ENCODE results near the gene MAZ. TPM values are rescaled to one million over a fixed set of nuclear protein-coding genes. Genes with fewer than 3 reads are reported as not detected.

MAZ gene
- total and polyA plus RNA-seq, 2 of the 8 experiments (the other 6 are each of a cell fraction or from before 2014, with no cell fraction given), result 219 to 380 TPM

DNA sequence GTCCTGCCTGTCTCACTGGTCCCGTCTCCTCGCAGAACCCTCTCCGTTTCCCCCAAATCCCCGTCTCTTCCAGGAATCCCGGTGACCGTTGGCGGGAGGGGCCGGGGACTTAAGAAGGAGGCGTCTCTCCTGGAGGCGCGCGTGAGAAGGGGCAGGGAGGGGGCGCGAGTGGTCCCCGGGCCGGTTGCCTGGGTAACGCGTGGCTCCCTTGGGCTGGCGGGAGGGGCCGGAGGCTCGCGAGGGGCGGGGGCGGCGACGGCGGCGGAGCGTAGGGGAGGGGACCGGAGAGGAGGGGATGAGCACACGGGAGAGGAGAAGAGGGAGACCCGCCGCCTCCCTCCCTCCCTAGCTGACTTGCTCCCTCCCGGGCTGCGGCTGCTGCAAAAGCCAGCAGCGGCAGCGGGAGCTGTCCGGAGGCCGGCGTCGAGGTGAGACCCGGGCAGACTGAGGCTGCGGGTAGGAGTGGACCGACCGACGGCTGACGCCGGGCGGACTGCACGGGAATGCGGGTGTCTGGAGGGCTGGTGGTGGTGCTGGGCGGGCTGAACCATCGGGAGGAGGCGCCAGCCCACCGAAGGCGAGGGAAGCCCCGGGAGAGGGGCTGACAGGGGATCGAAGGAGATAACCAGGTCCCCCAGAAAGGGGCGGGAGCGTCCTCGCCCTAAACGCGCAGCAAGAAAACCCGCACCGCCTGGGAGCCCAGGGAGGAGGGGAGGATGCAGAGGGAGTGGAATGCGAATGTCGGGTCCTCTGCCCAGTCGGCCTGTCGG is 5.8 kb downstream of the MAZ start, which contains the start of gene PRRT2:
TSS of gene PRRT2 (plus strand) at position 298 of the 770 bp plus-strand sequence. CDS start 862 bp downstream, outside the sequence.
- WGBS, 2 experiments (ENCODE audit: extremely low coverage in 1 of 2, insufficient coverage in 1 of 2, insufficient read length in 1 of 2, insufficient replicate concordance in 2 of 2, low coverage in 1 of 2, low lambda C conversion rate in 2 of 2, missing lambda C conversion rate in 1 of 2), result 1% methylated on average over 34 of the region's 69 CpGs; no CpG with 5 or more reads in 1 of the 2 experiments
- Histone ChIP-seq H2AK5ac (ENCODE audit: low read depth, low read length) (no peak within 1 kb of the TSS), H3K9me3 (ENCODE audit: insufficient read depth in 2 of 2, low read depth in 1 of 2, low read length in 1 of 2) (no peaks in the 10 kb centered on the region), H3K4me1 (replicated peaks in 1 of 4; ENCODE audit: control insufficient read depth in 3 of 4, insufficient read depth in 4 of 4, low read length in 3 of 4) (peaks cover 0 to 52% (median 42%) of the 10 kb centered on the region in 4 experiments; a peak in 6 of 7 replicates), H2BK120ac (replicated peaks; ENCODE audit: low read depth, low read length) (no peak within 1 kb of the TSS), H3K27me3 (replicated peaks in 1 of 4; ENCODE audit: control insufficient read depth in 3 of 4, extremely low read depth in 1 of 4, insufficient read depth in 3 of 4, low read length in 3 of 4) (no peaks in the 10 kb centered on the region), H4K91ac (replicated peaks; ENCODE audit: insufficient read length, low read length) (peak within 1 kb of the TSS; percentile 90), H3K9ac (replicated peaks in 1 of 4; ENCODE audit: extremely low read depth in 1 of 4, low read depth in 3 of 4, low read length in 3 of 4) (peak within 1 kb of the TSS in 3 of 4 experiments; percentile 50 to 54 (median 51); a peak in 5 of 7 replicates), H2BK15ac (ENCODE audit: low read length) (peak within 1 kb of the TSS; percentile 61; the same call in 1 of the 2 replicates), H2AFZ (ENCODE audit: low read length) (no peak within 1 kb of the TSS), H2BK12ac (ENCODE audit: low read depth, low read length) (peak within 1 kb of the TSS; percentile 19; the same call in 1 of the 2 replicates), H3K79me2 (ENCODE audit: control insufficient read depth in 1 of 2, insufficient read depth in 2 of 2, low read length in 2 of 2) (peaks cover 7 to 34% of the 10 kb centered on the region in 2 experiments), H2BK5ac (ENCODE audit: low read depth, low read length) (peak within 1 kb of the TSS; percentile 92; the same call in 1 of the 2 replicates), H3K4ac (replicated peaks; ENCODE audit: insufficient read length, low read depth, low read length) (peak within 1 kb of the TSS; percentile 65), H4K5ac (ENCODE audit: insufficient read length, low read depth, low read length) (peak within 1 kb of the TSS; percentile 73), H4K8ac (ENCODE audit: extremely low read depth, insufficient read depth, low read length) (peak within 1 kb of the TSS; percentile 88), H3K14ac (ENCODE audit: insufficient read length) (no peak within 1 kb of the TSS), H4K20me1 (replicated peaks in 1 of 2; ENCODE audit: control insufficient read depth in 1 of 2, insufficient read depth in 2 of 2, low read length in 2 of 2) (peaks cover 15 to 21% of the 10 kb centered on the region in 2 experiments), H3K18ac (ENCODE audit: extremely low read depth, low read length) (peak within 1 kb of the TSS; percentile 65), H3K4me2 (ENCODE audit: insufficient read depth in 1 of 2, low read depth in 2 of 2, low read length in 2 of 2) (peak within 1 kb of the TSS; percentile 91 to 92), H3K79me1 (ENCODE audit: low read depth, low read length) (no peaks in the 10 kb centered on the region; the same call in 1 of the 2 replicates), H3K56ac (replicated peaks; ENCODE audit: insufficient read length, low read depth, low read length) (peak within 1 kb of the TSS; percentile 34), H3K23me2 (ENCODE audit: low read depth, low read length) (peaks cover 39% of the 10 kb centered on the region), H3K4me3 (ENCODE audit: extremely low read depth in 1 of 4, insufficient read depth in 2 of 4, low read depth in 3 of 4, low read length in 4 of 4) (peak within 1 kb of the TSS; percentile 75 to 85 (median 82)), H2BK20ac (ENCODE audit: low read length) (no peak within 1 kb of the TSS), H3K27ac (ENCODE audit: low read depth, low read length) (peak within 1 kb of the TSS; percentile 64), H3K23ac (ENCODE audit: insufficient read length) (no peak within 1 kb of the TSS), H3K36me3 (ENCODE audit: control insufficient read depth in 2 of 4, insufficient read depth in 4 of 4, low read length in 3 of 4) (peaks cover 6 to 25% (median 10%) of the 10 kb centered on the region in 4 experiments)
- FAIRE-seq, result no peak
- CTCF ChIA-PET (ENCODE audit: partially characterized antibody), result interaction anchor here (0.6 to 1.2 kb wide), 3 partner anchors 36 to 165 kb away, joined by 3 to 5 read pairs (median 4); no protein-coding TSS in a partner anchor
- DNase-seq (ENCODE audit: low read depth in 1 of 2, low spot score in 2 of 2), result peak in 1 of 2 experiments; percentile 80
- POLR2A ChIA-PET (ENCODE audit: partially characterized antibody), result interaction anchor here (0.6 to 4.0 kb wide), 23 partner anchors 9 to 219 kb away, joined by 3 to 31 read pairs (median 4); partner anchors contain the start of genes ASPHD1, CDIPT, HIRIP3 and KIF22
- TF ChIP-seq ATF3 (IDR thresholded peaks at IDR 0.05; ENCODE audit: insufficient read depth, low read depth, low read length), result no peak
- TF ChIP-seq SIRT6 (IDR thresholded peaks at IDR 0.05; ENCODE audit: low read length), result no peak
- TF ChIP-seq CBX8 (IDR thresholded peaks at IDR 0.05; ENCODE audit: borderline replicate concordance, low read depth, low read length), result no peak
- no peak for TF ChIP-seq SIX5 (IDR thresholded peaks at IDR 0.05; ENCODE audit: low read depth, low read length)
- TF ChIP-seq CBX5 (IDR thresholded peaks at IDR 0.05; ENCODE audit: low read depth, low read length), result no peak
- 0 out of 2 replicates have a peak, but pooled peaks have one; percentile 51 for TF ChIP-seq RBBP5 (IDR thresholded peaks at IDR 0.05; ENCODE audit: borderline replicate concordance, low read depth, low read length)
- peak in 1 of 2 experiments; percentile 50; a peak in 2 of 4 replicates for TF ChIP-seq SIN3A (conservative IDR thresholded peaks at IDR 0.05 in 1 of 2, IDR thresholded peaks at IDR 0.05 in 1 of 2; ENCODE audit: low read depth in 1 of 2, low read length in 2 of 2)
- no peak for TF ChIP-seq FOSL1 (IDR thresholded peaks at IDR 0.05; ENCODE audit: insufficient read depth, low read depth, low read length)
- peak; percentile 25 for TF ChIP-seq ASH2L (IDR thresholded peaks at IDR 0.05; ENCODE audit: low read length)
- no peak for TF ChIP-seq BACH1 (IDR thresholded peaks at IDR 0.05; ENCODE audit: low read length)

Data from H1 (cell line).